ENCODE results near the gene TRPM8. TPM values are rescaled to one million over a fixed set of nuclear protein-coding genes. Genes with fewer than 3 reads are reported as not detected.

TRPM8 gene
- total and polyA plus RNA-seq, 2 donors (not counting 1 experiment from before 2014, with no cell fraction given): 0.49 to 0.99 TPM

GRCh38 chr2:234047361-234047760 is 130.2 kb downstream of the TRPM8 start:
- H3K9ac ChIP-seq (ENCODE audit: insufficient read depth, low read length): no peak overlapping the region
- TF ChIP-seq EZH2 (IDR thresholded peaks at IDR 0.05; ENCODE audit: low read length, missing control alignments) (no peak), CTCF (conservative IDR thresholded peaks at IDR 0.05 in 1 of 2, IDR thresholded peaks at IDR 0.05 in 1 of 2; ENCODE audit: low read depth in 1 of 2, low read length in 2 of 2) (no peak)
- no peaks in the 10 kb centered on the region for H3K4me1 ChIP-seq (ENCODE audit: control insufficient read depth, extremely low read depth, insufficient read depth, low read length)
- no peaks in the 10 kb centered on the region for H4K20me1 ChIP-seq (ENCODE audit: control insufficient read depth, extremely low read depth, insufficient read depth, low read length)
- H3K27ac ChIP-seq (ENCODE audit: insufficient read depth, low read length): no peak overlapping the region
- H2AFZ ChIP-seq (ENCODE audit: low read length): no peak overlapping the region
- no peaks in the 10 kb centered on the region for H3K36me3 ChIP-seq (ENCODE audit: control insufficient read depth, insufficient read depth, low read length)
- peak in 1 of 2 donors; percentile 29 for DNase-seq (ENCODE audit: low read depth in 2 of 2)
- no peaks in the 10 kb centered on the region for H3K79me2 ChIP-seq (ENCODE audit: control insufficient read depth, insufficient read depth, low read length)
- no peak overlapping the region for H3K4me2 ChIP-seq (ENCODE audit: extremely low read depth, insufficient read depth, low read length)
- H3K9me3 ChIP-seq (ENCODE audit: control insufficient read depth, insufficient read depth, low read depth, low read length): no peaks in the 10 kb centered on the region
- H3K4me3 ChIP-seq (replicated peaks in 1 of 4; ENCODE audit: control extremely low read depth in 1 of 4, insufficient read depth in 1 of 4, low read depth in 3 of 4, low read length in 4 of 4): no peak overlapping the region
- no peaks in the 10 kb centered on the region for H3K27me3 ChIP-seq (ENCODE audit: control insufficient read depth, insufficient read depth, low read length)

DNA sequence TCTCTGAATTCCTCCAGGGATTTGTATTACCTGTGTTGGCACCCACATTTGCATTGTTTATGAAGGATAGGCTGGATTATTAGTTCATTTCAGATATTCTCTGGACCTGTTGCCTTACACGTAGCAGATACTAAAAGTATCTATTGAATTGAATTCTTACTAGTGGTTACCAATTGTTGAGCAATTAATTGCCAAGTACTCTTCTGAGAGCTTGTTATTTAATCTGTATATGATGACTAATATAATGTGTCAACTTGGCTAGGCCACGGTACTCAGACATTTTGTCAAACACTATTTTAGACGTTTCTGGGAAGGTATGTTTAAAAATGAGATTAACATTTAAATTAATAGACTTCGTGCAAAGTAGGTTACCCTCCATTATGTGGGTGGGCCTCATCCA is 130.9 kb downstream of the TRPM8 start:
- no peaks in the 10 kb centered on the region for H4K20me1 ChIP-seq (ENCODE audit: control insufficient read depth, extremely low read depth, insufficient read depth, low read length)
- no peak for TF ChIP-seq EZH2 (IDR thresholded peaks at IDR 0.05; ENCODE audit: low read length, missing control alignments)
- TF ChIP-seq CTCF (conservative IDR thresholded peaks at IDR 0.05 in 1 of 2, IDR thresholded peaks at IDR 0.05 in 1 of 2; ENCODE audit: low read depth in 1 of 2, low read length in 2 of 2): no peak
- no peaks in the 10 kb centered on the region for H3K36me3 ChIP-seq (ENCODE audit: control insufficient read depth, insufficient read depth, low read length)
- no peaks in the 10 kb centered on the region for H3K9me3 ChIP-seq (ENCODE audit: control insufficient read depth, insufficient read depth, low read depth, low read length)
- DNase-seq (ENCODE audit: low read depth in 2 of 2): peak in 1 of 2 donors; percentile 34
- H3K27ac ChIP-seq (ENCODE audit: insufficient read depth, low read length): no peak overlapping the region
- no peaks in the 10 kb centered on the region for H3K4me1 ChIP-seq (ENCODE audit: control insufficient read depth, extremely low read depth, insufficient read depth, low read length)
- H2AFZ ChIP-seq (ENCODE audit: low read length): no peak overlapping the region
- no peaks in the 10 kb centered on the region for H3K79me2 ChIP-seq (ENCODE audit: control insufficient read depth, insufficient read depth, low read length)
- H3K9ac ChIP-seq (ENCODE audit: insufficient read depth, low read length): no peak overlapping the region
- H3K4me2 ChIP-seq (ENCODE audit: extremely low read depth, insufficient read depth, low read length): no peak overlapping the region
- no peak overlapping the region for H3K4me3 ChIP-seq (replicated peaks in 1 of 4; ENCODE audit: control extremely low read depth in 1 of 4, insufficient read depth in 1 of 4, low read depth in 3 of 4, low read length in 4 of 4)
- H3K27me3 ChIP-seq (ENCODE audit: control insufficient read depth, insufficient read depth, low read length): no peaks in the 10 kb centered on the region

DNA sequence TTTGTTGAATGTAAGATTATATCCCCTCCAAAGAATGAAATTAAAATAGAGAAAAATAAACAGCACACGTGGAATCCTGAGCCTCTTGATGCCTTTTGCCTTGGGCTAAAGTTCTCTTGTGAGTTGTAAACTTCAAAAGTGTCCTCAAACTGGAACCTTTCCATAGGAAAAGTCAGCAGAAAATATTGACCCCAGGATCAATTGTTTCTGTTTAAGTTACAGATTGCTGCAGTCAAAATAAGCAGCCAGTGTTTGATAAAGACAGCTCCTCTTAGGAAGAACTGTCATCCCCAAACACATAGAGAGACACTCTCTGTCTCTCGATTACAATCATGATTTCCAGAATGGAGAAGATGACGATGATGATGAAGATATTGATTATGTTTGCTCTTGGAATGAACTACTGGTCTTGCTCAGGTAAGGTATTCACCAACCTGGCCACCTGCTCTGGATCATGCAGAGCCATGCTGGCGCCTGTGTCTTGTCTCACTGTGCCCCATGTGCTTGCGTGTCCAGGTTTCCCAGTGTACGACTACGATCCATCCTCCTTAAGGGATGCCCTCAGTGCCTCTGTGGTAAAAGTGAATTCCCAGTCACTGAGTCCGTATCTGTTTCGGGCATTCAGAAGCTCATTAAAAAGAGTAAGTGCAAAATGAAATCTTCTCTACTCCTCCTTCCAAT is 133.4 kb downstream of the TRPM8 start, which contains the start of gene SPP2:
SPP2 (plus strand) TSS at position 248 of the 681 bp plus-strand sequence; CDS start at position 333, 85 bp downstream.
- no peak within 1 kb of the TSS for H3K4me2 ChIP-seq (ENCODE audit: extremely low read depth, insufficient read depth, low read length)
- DNase-seq (ENCODE audit: low read depth in 2 of 2): peak in 1 of 2 donors; percentile 59
- no peak within 1 kb of the TSS for H2AFZ ChIP-seq (ENCODE audit: low read length)

More for the DNA sequence above, 133.4 kb downstream of the TRPM8 start, which contains the start of gene SPP2:
- Histone ChIP-seq H3K4me1 (ENCODE audit: control insufficient read depth, extremely low read depth, insufficient read depth, low read length) (no peaks in the 10 kb centered on the region), H3K79me2 (ENCODE audit: control insufficient read depth, insufficient read depth, low read length) (no peaks in the 10 kb centered on the region), H4K20me1 (ENCODE audit: control insufficient read depth, extremely low read depth, insufficient read depth, low read length) (no peaks in the 10 kb centered on the region), H3K36me3 (ENCODE audit: control insufficient read depth, insufficient read depth, low read length) (no peaks in the 10 kb centered on the region), H3K4me3 (replicated peaks in 1 of 4; ENCODE audit: control extremely low read depth in 1 of 4, insufficient read depth in 1 of 4, low read depth in 3 of 4, low read length in 4 of 4) (no peak within 1 kb of the TSS), H3K27ac (ENCODE audit: insufficient read depth, low read length) (no peak within 1 kb of the TSS), H3K9me3 (ENCODE audit: control insufficient read depth, insufficient read depth, low read depth, low read length) (no peaks in the 10 kb centered on the region), H3K27me3 (ENCODE audit: control insufficient read depth, insufficient read depth, low read length) (no peaks in the 10 kb centered on the region), H3K9ac (ENCODE audit: insufficient read depth, low read length) (no peak within 1 kb of the TSS)
- no peak for TF ChIP-seq EZH2 (IDR thresholded peaks at IDR 0.05; ENCODE audit: low read length, missing control alignments)
